Measurements from ENCODE around the gene AIMP1. TPM values are rescaled to one million over a fixed set of nuclear protein-coding genes. Genes with fewer than 3 reads are reported as not detected.

Gene AIMP1
- total RNA-seq, 1 donor from 2014 or later: 37.4 TPM

Other genes starting within 250 kb of the AIMP1 start
- gene TBCK, start 341 bp upstream of the AIMP1 start, total RNA-seq: 26.0 to 38.3 TPM (median 28.2 TPM) in 3 replicates
- not detected in 3 replicates for gene GIMD1, start 52.2 kb downstream of the AIMP1 start, total RNA-seq

Measured in chondrocyte (in vitro differentiated cells).